HG03196 (cell line): ENCODE data around the gene SLC25A15.
"Not testable (repeated sequence)": the region's sequence is repeated elsewhere in the genome, so short reads cannot be mapped to it uniquely, and the experiment has no call there.

Experiments
- ATAC-seq: cut with Tn5 transposase; IDR thresholded peaks from one replicate; pipeline ENCODE4 v1.9.1; 2021; ENCODE audit not compliant: unreplicated experiment

Gene SLC25A15

DNA sequence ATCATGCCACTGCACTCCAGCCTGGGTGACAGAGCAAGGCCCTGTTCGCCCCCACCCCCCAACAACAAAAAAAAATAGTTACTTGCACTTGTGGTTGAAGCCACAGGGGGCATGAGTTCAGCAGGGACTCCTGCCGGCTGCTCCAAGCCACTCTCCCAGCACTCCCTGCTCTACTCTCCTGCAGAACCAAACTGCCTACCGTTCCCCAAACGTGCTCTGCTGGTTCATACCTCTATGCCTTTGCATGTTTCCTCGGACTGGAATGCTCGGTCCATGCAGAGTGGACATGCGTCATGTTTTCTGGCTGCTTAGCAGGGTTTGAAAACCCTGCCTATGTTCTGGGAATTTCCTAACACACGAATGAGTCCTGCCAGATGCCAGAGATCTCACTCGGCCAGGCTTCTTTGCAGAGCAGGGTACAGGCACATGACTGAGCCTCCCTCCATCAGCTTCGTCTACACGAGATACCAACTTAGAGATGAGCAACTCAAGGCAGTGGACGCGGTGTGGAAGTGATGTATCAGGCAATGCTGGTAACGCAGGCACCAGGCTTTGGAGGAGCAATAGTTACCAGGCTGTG, 8.5 kb upstream of the SLC25A15 start:
- ATAC-seq: no peak

DNA sequence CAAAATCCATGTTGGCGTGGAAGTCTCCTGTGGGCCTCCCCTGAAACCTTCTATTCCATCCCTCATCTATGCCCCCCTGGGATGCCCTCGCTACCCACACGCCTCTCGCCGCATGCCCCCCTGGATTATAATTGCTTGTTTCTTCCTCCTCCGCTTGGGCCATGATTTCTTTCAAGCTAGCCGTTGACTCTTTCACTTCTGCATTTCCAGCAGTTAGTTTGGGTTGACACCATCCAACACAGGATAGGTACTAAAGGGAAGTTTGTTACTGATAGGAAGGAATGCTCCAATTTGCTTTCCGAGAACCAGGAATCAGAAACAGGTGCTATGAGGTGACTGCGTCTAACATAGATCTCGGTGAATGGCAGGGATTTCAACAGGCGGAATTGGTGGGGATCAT, 7.7 kb upstream of the SLC25A15 start:
- no peak for ATAC-seq

- not testable (repeated sequence) for ATAC-seq
Observed at GRCh38 chr13:40782971-40783370, 6.4 kb upstream of the SLC25A15 start.

DNA sequence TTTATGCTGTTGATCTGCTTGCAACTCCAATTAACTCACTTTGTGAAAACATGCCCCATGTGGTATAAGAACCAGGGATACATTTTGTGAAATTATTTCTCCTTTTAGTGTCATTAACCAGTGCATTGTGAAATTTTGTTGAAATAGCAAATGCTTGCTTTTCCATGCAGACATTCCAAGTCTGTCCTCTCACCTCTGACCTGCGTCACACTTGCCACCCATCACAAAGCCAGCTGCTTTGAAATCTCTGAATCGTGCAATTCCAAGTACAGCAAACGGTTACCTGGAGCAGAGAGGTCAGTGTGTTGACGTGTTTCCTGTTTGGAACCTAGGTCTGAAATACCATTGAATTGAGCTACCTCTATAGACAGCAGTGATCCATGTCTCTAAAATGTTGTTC, 4.9 kb upstream of the SLC25A15 start:
- no peak for ATAC-seq

GRCh38 chr13:40786568-40786996, 2.8 kb upstream of the SLC25A15 start:
- ATAC-seq: no peak

- ATAC-seq: no peak
Observed at GRCh38 chr13:40787062-40787461, 2.3 kb upstream of the SLC25A15 start.

GRCh38 chr13:40788540-40789274, 704 bp upstream of the SLC25A15 start:
- not testable (repeated sequence) for ATAC-seq

DNA sequence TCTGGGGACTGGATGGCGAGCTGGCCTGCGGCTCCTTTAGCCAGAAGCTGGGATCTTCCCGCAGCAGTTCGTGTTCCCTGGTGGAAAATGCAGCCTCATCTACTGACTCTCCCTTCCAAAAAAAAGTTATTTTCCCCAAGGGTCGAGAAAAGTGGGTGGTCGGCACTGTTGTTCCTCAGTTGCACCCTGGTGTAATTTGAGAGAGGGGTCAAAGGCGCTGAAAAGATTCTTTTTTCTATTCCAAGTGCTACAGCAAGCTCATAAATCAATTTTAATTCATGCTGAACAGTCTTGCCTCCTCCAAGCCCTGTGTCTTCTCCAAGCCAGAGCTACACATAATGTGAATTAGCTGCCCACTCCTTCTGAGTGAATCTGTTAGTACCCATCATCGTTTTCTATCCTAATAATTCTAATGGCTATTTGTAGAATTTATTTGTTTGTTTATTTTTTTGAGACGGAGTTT, 774 bp downstream of the SLC25A15 start:
- ATAC-seq: no peak

DNA sequence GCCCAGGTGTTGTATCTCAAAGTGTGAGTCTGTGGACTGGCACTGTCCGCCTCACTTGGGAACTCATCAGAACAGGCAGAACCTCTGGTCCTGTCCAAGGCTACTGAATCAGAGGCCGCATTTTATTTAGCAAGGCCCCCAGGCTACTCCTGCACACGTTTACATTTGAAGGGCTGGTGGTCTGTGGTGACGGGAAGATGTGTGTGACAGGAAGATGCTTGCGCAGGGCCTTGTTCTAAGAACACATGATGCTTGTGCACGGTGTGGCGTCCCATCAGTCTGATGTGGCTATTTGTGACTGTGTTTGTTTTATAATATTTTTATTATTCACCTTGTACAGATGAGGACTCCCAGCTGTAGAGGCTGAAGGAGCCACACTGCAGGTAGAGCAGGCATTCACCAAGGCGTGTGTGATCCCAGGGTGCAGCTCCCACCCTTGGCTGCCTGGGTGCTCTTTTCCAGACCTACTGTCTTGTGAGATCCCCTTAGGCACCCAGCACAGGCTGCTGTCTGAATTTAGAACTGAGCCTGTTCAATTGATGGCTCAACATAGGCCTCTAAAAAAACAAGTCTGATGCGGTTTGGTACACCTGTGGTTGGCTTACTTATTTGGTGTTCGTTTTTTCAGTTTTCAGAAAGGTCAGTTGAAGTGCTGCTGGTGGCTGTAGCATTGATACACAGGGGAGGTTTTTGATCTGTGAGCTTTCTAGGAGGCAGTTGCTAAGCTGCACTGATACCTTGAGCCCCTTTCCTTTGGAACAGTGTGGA, 3.1 kb downstream of the SLC25A15 start:
- no peak for ATAC-seq

GRCh38 chr13:40793339-40793738, 3.9 kb downstream of the SLC25A15 start:
- ATAC-seq: no peak

DNA sequence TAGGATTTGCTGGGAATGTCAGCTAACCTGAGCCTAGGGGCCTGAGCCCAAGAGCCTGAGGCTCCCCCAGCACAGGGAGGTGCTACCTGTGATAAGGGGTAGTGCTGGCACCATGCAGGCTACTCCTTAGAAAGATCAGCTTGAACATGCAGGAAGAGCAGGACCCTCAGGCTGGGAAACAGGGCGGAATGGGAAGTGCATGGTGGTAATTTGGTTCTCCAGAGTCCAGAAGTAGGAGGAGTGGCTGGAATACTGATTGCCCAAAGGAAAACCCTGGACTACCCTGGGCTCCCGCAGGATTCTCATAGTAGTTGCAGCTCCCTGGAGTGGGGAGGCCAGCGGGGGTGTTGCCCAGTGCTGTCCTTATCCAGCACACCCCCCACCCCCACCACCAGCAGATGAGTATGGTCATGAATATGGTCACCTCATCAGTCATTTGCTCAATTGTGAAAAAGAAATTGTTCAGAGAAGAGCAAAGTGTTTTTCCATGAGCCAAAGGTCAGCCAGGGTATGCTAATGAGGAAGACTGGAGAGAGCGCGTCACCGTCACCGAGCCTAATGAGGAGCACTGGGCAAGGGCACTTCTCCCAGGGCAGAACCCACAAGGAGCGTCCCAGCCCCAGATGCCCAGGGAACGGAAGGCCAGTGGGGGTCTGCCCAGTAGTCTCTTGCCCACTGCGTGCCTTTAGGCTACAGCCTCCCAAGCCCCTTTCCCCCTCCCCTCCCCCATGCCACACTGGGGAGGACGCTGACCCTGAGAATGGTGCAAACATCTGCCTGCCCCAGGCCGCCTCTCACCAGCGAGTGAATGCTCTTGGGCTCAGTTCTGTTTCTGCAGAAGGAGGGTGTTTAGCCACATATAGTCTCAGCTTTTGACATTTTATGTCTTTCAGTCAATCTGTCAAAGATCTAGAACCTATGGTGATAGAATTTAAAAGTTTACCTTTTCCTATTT, 5.3 kb downstream of the SLC25A15 start:
- ATAC-seq: no peak

GRCh38 chr13:40796649-40797048, 7.2 kb downstream of the SLC25A15 start:
- ATAC-seq: no peak

- no peak for ATAC-seq
Observed at GRCh38 chr13:40798380-40798779, 9.0 kb downstream of the SLC25A15 start.

DNA sequence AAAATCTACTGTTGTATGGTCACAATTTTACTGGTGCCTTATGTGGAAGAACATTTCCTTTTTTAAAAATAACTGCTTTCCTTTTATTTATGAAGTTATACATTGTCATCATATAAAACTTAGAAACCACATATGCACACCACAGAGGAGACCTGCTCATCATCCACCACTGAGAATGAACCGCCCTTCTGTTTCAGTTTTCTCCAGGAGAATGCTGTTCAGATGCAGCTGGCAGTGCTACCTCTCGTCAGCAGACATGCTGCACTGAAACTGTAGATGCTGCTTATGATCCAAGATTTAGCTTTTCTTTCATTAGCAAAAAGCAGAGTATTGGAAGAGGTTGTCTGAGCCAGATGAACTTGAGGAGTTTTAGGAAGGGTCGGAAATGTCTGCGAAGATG, 10.1 kb downstream of the SLC25A15 start:
- no peak for ATAC-seq

GRCh38 chr13:40800559-40800958, 11.1 kb downstream of the SLC25A15 start:
- ATAC-seq: no peak

- ATAC-seq: no peak
Observed at GRCh38 chr13:40801255-40802217, 12.1 kb downstream of the SLC25A15 start.

- no peak for ATAC-seq
Observed at GRCh38 chr13:40803316-40803715, 13.9 kb downstream of the SLC25A15 start.

DNA sequence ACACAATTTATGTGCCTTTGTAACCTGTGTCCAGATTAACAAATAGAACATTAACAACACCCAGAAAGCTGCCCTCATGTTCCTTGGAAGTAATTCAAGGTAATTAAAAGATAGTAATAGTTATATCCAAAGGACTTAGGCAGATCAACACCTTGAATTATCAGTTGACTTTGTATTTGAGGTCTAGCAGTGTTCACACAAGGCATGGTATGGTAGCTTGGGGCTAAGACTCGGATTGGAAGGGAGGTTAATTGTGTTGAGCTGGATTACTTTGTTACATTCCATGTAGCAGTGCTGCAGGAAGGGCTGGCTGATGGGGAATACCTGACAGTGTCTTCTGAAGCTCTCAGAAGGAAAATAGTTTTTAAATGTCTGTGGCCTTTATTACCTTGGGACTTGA, 16.8 kb downstream of the SLC25A15 start:
- ATAC-seq: no peak

GRCh38 chr13:40809471-40809870, 20.1 kb downstream of the SLC25A15 start:
- no peak for ATAC-seq

DNA sequence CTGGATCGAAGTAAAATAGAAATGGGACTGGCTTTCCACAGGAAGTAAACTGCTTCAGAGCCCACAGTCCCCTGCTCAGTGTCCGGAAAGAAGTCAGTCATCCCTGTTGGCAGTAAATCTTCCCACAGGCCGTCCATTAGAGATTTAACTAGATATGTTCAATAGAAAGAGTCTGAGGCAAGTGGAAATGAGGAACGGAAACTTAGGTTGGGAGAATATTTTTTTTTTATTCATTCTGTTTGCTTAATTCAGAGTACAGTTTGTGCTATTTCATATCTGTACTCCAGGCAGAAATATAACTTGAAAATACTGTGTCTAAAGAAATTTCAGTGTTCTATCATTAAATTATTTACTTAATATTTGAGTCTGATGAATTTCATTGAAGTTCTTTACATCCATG, 22.7 kb downstream of the SLC25A15 start:
- ATAC-seq: no peak
